Gastroesophageal sphincter (tissue), 3 donors: ENCODE data around the gene BCL6.

Source experiments
- EP300 ChIP-seq: sonication (generic); formaldehyde crosslinking; IDR thresholded peaks from one replicate; pipeline ENCODE4 v1.6.1; 2017; ENCODE audit warnings: antibody characterized with exemption, mild to moderate bottlenecking
- POLR2A ChIP-seq, 2 donors: fragments of 450-650 bp; IDR thresholded peaks; one replicate each; pipeline ENCODE4 v1.6.1; 2017; ENCODE audit warnings: antibody characterized with exemption in 2 of 2, mild to moderate bottlenecking in 2 of 2, moderate library complexity in 1 of 2
- POLR2AphosphoS5 ChIP-seq: sonication (generic); formaldehyde crosslinking; IDR thresholded peaks from one replicate; pipeline ENCODE4 v1.6.1; 2017; ENCODE audit warnings: antibody characterized with exemption
- TF ChIP-seq, protein P1 (sequence below), 4 experiments: fragments of 200-600 bp in 2 of 4; fragments of 450-650 bp in 2 of 4; sonication (generic) in 1 of 4; IDR thresholded peaks; one replicate each; pipeline ENCODE4 v1.5.1; 2017 to 2019; ENCODE audit warnings: antibody characterized with exemption in 4 of 4, mild to moderate bottlenecking in 2 of 4, moderate library complexity in 2 of 4

DNA sequence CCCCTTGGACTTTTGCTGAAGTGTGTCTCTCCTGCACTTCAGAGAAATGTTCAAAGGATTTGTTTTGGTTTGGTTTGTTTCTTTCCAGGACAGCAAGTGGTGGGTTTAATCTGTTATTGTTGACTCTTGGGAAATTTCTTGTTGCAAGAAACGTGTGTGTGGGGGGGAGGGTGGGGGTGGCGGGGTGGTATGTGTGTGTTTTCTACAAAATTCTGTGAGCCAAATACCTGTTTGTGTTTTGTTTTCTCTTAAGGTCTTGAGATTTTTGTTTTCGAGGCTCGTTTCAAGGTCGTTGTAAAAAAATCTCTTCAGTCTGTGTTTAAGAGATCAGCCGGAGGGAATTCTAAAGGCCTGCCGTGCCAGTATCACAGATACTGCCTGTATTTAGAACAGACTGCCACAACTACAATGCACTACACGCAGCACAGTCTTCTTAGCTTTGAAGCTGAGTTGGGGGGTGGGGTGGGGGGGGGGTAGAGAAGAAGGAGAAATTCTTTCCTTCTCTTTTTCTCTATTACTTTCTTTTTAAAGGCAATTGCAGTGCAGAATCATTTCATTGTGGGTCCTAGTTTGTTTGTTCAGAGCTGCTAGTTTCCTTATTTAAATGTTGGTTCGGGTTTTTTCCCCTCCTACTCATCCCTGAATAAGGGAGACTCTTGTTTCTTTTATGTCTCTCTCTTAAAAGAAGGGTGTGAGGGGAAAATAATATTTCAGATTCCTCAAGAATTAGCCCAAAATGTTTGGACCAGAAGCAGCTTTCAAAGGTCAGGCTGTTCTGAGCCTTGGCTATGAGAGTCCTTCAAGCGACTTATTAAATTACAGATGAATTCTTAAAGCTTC is 1.4 kb upstream of the BCL6 start:
- TF ChIP-seq, protein P1, sequence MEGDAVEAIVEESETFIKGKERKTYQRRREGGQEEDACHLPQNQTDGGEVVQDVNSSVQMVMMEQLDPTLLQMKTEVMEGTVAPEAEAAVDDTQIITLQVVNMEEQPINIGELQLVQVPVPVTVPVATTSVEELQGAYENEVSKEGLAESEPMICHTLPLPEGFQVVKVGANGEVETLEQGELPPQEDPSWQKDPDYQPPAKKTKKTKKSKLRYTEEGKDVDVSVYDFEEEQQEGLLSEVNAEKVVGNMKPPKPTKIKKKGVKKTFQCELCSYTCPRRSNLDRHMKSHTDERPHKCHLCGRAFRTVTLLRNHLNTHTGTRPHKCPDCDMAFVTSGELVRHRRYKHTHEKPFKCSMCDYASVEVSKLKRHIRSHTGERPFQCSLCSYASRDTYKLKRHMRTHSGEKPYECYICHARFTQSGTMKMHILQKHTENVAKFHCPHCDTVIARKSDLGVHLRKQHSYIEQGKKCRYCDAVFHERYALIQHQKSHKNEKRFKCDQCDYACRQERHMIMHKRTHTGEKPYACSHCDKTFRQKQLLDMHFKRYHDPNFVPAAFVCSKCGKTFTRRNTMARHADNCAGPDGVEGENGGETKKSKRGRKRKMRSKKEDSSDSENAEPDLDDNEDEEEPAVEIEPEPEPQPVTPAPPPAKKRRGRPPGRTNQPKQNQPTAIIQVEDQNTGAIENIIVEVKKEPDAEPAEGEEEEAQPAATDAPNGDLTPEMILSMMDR (IDR thresholded peaks at IDR 0.05) = no peak
- TF ChIP-seq POLR2A (IDR thresholded peaks at IDR 0.05) = no peak
- TF ChIP-seq EP300 = no peak
- no peak for TF ChIP-seq POLR2AphosphoS5
